ENCODE data around the gene RPRD2.

The RPRD2 gene

GRCh38 chr1:150352866-150353265, 11.1 kb upstream of the RPRD2 start:
- ChIA-PET POLR2A (no interaction called here), CTCF (no interaction called here)
- no peak for DNase-seq
- Histone ChIP-seq H3K36me3 (ENCODE audit: control insufficient read depth in 4 of 4, insufficient read depth in 4 of 4, low read length in 3 of 4) (peaks cover 18 to 39% (median 29%) of the 10 kb centered on the region in 4 experiments), H3K27ac (ENCODE audit: insufficient read depth in 1 of 2, low read depth in 1 of 2, low read length in 2 of 2, poor library complexity in 1 of 2, severe bottlenecking in 2 of 2) (no peak overlapping the region), H3K9me3 (ENCODE audit: control extremely low read depth in 1 of 5, control insufficient read depth in 4 of 5, insufficient read depth in 2 of 5, low read depth in 1 of 5, low read length in 4 of 5) (no peaks in the 10 kb centered on the region), H3K4me3 (ENCODE audit: control insufficient read depth in 1 of 7, extremely low read depth in 1 of 7, insufficient read depth in 4 of 7, low read depth in 2 of 7, low read length in 6 of 7) (no peak overlapping the region), H3K4me1 (ENCODE audit: control extremely low read depth in 1 of 4, control insufficient read depth in 4 of 4, insufficient read depth in 4 of 4, low read length in 3 of 4) (no peaks in the 10 kb centered on the region), H3K27me3 (replicated peaks in 2 of 5; ENCODE audit: control insufficient read depth in 4 of 5, insufficient read depth in 5 of 5, low read length in 4 of 5) (no peaks in the 10 kb centered on the region)
- 100% methylated on average over 2 of the region's 4 CpGs for WGBS (ENCODE audit: insufficient coverage)

GRCh38 chr1:150362721-150363425, 1.1 kb upstream of the RPRD2 start:
- H3K9me3 ChIP-seq (ENCODE audit: control extremely low read depth in 1 of 5, control insufficient read depth in 4 of 5, insufficient read depth in 2 of 5, low read depth in 1 of 5, low read length in 4 of 5): no peaks in the 10 kb centered on the region
- DNase-seq: no peak
- ChIA-PET CTCF (interaction anchor here (1.1 kb wide), 1 partner anchor 8 kb away, joined by 3 read pairs; no protein-coding TSS in a partner anchor), POLR2A (interaction anchor here (0.6 to 1.4 kb wide), 5 partner anchors 8 to 189 kb away, joined by 3 to 4 read pairs (median 3); no protein-coding TSS in a partner anchor)
- no peaks in the 10 kb centered on the region for H3K27me3 ChIP-seq (replicated peaks in 2 of 5; ENCODE audit: control insufficient read depth in 4 of 5, insufficient read depth in 5 of 5, low read length in 4 of 5)
- H3K27ac ChIP-seq (ENCODE audit: insufficient read depth in 1 of 2, low read depth in 1 of 2, low read length in 2 of 2, poor library complexity in 1 of 2, severe bottlenecking in 2 of 2): peak overlapping the region; percentile 86 to 94
- WGBS (ENCODE audit: insufficient coverage): 86% methylated on average over 11 of the region's 22 CpGs
- H3K4me3 ChIP-seq (ENCODE audit: control insufficient read depth in 1 of 7, extremely low read depth in 1 of 7, insufficient read depth in 4 of 7, low read depth in 2 of 7, low read length in 6 of 7): peak overlapping the region in 6 of 7 experiments; percentile 31 to 99 (median 96)
- no peaks in the 10 kb centered on the region for H3K36me3 ChIP-seq (ENCODE audit: control insufficient read depth in 4 of 4, insufficient read depth in 4 of 4, low read length in 3 of 4)
- peaks cover 7 to 29% (median 18%) of the 10 kb centered on the region in 4 experiments for H3K4me1 ChIP-seq (ENCODE audit: control extremely low read depth in 1 of 4, control insufficient read depth in 4 of 4, insufficient read depth in 4 of 4, low read length in 3 of 4)

- CTCF ChIA-PET: interaction anchor here (1.0 to 1.1 kb wide), 3 partner anchors 8 to 59 kb away, joined by 3 to 4 read pairs (median 4); no protein-coding TSS in a partner anchor
- no peaks in the 10 kb centered on the region for H3K9me3 ChIP-seq (ENCODE audit: control extremely low read depth in 1 of 5, control insufficient read depth in 4 of 5, insufficient read depth in 2 of 5, low read depth in 1 of 5, low read length in 4 of 5)
- H3K27me3 ChIP-seq (replicated peaks in 2 of 5; ENCODE audit: control insufficient read depth in 4 of 5, insufficient read depth in 5 of 5, low read length in 4 of 5): no peaks in the 10 kb centered on the region
Observed at GRCh38 chr1:150364231-150365003, 470 bp downstream of the RPRD2 start.

GRCh38 chr1:150365941-150366340, 2.0 kb downstream of the RPRD2 start:
- Histone ChIP-seq H3K4me3 (ENCODE audit: control insufficient read depth in 1 of 7, extremely low read depth in 1 of 7, insufficient read depth in 4 of 7, low read depth in 2 of 7, low read length in 6 of 7) (peak overlapping the region; percentile 25 to 99 (median 98)), H3K9me3 (ENCODE audit: control extremely low read depth in 1 of 5, control insufficient read depth in 4 of 5, insufficient read depth in 2 of 5, low read depth in 1 of 5, low read length in 4 of 5) (no peaks in the 10 kb centered on the region), H3K27ac (ENCODE audit: insufficient read depth in 1 of 2, low read depth in 1 of 2, low read length in 2 of 2, poor library complexity in 1 of 2, severe bottlenecking in 2 of 2) (peak overlapping the region; percentile 86 to 94), H3K4me1 (ENCODE audit: control extremely low read depth in 1 of 4, control insufficient read depth in 4 of 4, insufficient read depth in 4 of 4, low read length in 3 of 4) (peaks cover 7 to 29% (median 18%) of the 10 kb centered on the region in 4 experiments), H3K27me3 (replicated peaks in 2 of 5; ENCODE audit: control insufficient read depth in 4 of 5, insufficient read depth in 5 of 5, low read length in 4 of 5) (no peaks in the 10 kb centered on the region), H3K36me3 (ENCODE audit: control insufficient read depth in 4 of 4, insufficient read depth in 4 of 4, low read length in 3 of 4) (peaks cover 0 to 2% (median 0%) of the 10 kb centered on the region in 4 experiments)
- ChIA-PET CTCF (interaction anchor here (1.3 to 1.8 kb wide), 2 partner anchors 10 to 12 kb away, joined by 3 to 5 read pairs; no protein-coding TSS in a partner anchor), POLR2A (interaction anchor here (0.6 to 2.7 kb wide), 2 partner anchors 14 to 30 kb away, joined by 3 to 7 read pairs; no protein-coding TSS in a partner anchor)
- no CpG with 5 or more reads among the region's 3 CpGs for WGBS (ENCODE audit: insufficient coverage)
- peak in 2 of 3 donors; percentile 38 to 40 for DNase-seq

More at GRCh38 chr1:150364231-150365003, 470 bp downstream of the RPRD2 start:
- POLR2A ChIA-PET: interaction anchor here (0.8 to 2.7 kb wide), 5 partner anchors 9 to 37 kb away, joined by 3 to 7 read pairs (median 3); no protein-coding TSS in a partner anchor
- peaks cover 7 to 29% (median 18%) of the 10 kb centered on the region in 4 experiments for H3K4me1 ChIP-seq (ENCODE audit: control extremely low read depth in 1 of 4, control insufficient read depth in 4 of 4, insufficient read depth in 4 of 4, low read length in 3 of 4)
- 0% methylated on average over 31 of the region's 50 CpGs for WGBS (ENCODE audit: insufficient coverage)
- peak; percentile 76 to 87 (median 79) for DNase-seq
- peaks cover 0 to 2% (median 0%) of the 10 kb centered on the region in 4 experiments for H3K36me3 ChIP-seq (ENCODE audit: control insufficient read depth in 4 of 4, insufficient read depth in 4 of 4, low read length in 3 of 4)
- peak overlapping the region; percentile 74 to 99 (median 98) for H3K4me3 ChIP-seq (ENCODE audit: control insufficient read depth in 1 of 7, extremely low read depth in 1 of 7, insufficient read depth in 4 of 7, low read depth in 2 of 7, low read length in 6 of 7)
- peak overlapping the region; percentile 86 to 94 for H3K27ac ChIP-seq (ENCODE audit: insufficient read depth in 1 of 2, low read depth in 1 of 2, low read length in 2 of 2, poor library complexity in 1 of 2, severe bottlenecking in 2 of 2)

- peak overlapping the region in 6 of 7 experiments; percentile 90 to 99 (median 98) for H3K4me3 ChIP-seq (ENCODE audit: control insufficient read depth in 1 of 7, extremely low read depth in 1 of 7, insufficient read depth in 4 of 7, low read depth in 2 of 7, low read length in 6 of 7)
- H3K36me3 ChIP-seq (ENCODE audit: control insufficient read depth in 4 of 4, insufficient read depth in 4 of 4, low read length in 3 of 4): peaks cover 0 to 2% (median 0%) of the 10 kb centered on the region in 4 experiments
- peak in 2 of 3 donors; percentile 19 to 24 for DNase-seq
- ChIA-PET POLR2A (interaction anchor here (0.5 to 0.6 kb wide), 2 partner anchors 30 to 168 kb away, joined by 3 read pairs; no protein-coding TSS in a partner anchor), CTCF (interaction anchor here (1.3 to 1.8 kb wide), 2 partner anchors 9 to 11 kb away, joined by 3 to 5 read pairs; no protein-coding TSS in a partner anchor)
- peaks cover 7 to 29% (median 18%) of the 10 kb centered on the region in 4 experiments for H3K4me1 ChIP-seq (ENCODE audit: control extremely low read depth in 1 of 4, control insufficient read depth in 4 of 4, insufficient read depth in 4 of 4, low read length in 3 of 4)
- no peaks in the 10 kb centered on the region for H3K9me3 ChIP-seq (ENCODE audit: control extremely low read depth in 1 of 5, control insufficient read depth in 4 of 5, insufficient read depth in 2 of 5, low read depth in 1 of 5, low read length in 4 of 5)
- 23% methylated on average over 5 of the region's 12 CpGs for WGBS (ENCODE audit: insufficient coverage)
- peak overlapping the region in 1 of 2 experiments; percentile 94 for H3K27ac ChIP-seq (ENCODE audit: insufficient read depth in 1 of 2, low read depth in 1 of 2, low read length in 2 of 2, poor library complexity in 1 of 2, severe bottlenecking in 2 of 2)
- H3K27me3 ChIP-seq (replicated peaks in 2 of 5; ENCODE audit: control insufficient read depth in 4 of 5, insufficient read depth in 5 of 5, low read length in 4 of 5): no peaks in the 10 kb centered on the region
Observed at GRCh38 chr1:150366416-150367296, 2.7 kb downstream of the RPRD2 start.

- no peak for DNase-seq
- Histone ChIP-seq H3K9me3 (ENCODE audit: control extremely low read depth in 1 of 5, control insufficient read depth in 4 of 5, insufficient read depth in 2 of 5, low read depth in 1 of 5, low read length in 4 of 5) (no peaks in the 10 kb centered on the region), H3K27me3 (replicated peaks in 2 of 5; ENCODE audit: control insufficient read depth in 4 of 5, insufficient read depth in 5 of 5, low read length in 4 of 5) (no peaks in the 10 kb centered on the region), H3K27ac (ENCODE audit: insufficient read depth in 1 of 2, low read depth in 1 of 2, low read length in 2 of 2, poor library complexity in 1 of 2, severe bottlenecking in 2 of 2) (no peak overlapping the region), H3K4me3 (ENCODE audit: control insufficient read depth in 1 of 7, extremely low read depth in 1 of 7, insufficient read depth in 4 of 7, low read depth in 2 of 7, low read length in 6 of 7) (no peak overlapping the region), H3K4me1 (ENCODE audit: control extremely low read depth in 1 of 4, control insufficient read depth in 4 of 4, insufficient read depth in 4 of 4, low read length in 3 of 4) (peaks cover 12 to 26% (median 16%) of the 10 kb centered on the region in 4 experiments), H3K36me3 (ENCODE audit: control insufficient read depth in 4 of 4, insufficient read depth in 4 of 4, low read length in 3 of 4) (peaks cover 0 to 3% (median 1%) of the 10 kb centered on the region in 4 experiments)
- ChIA-PET CTCF (interaction anchor here (1.5 to 2.1 kb wide), 2 partner anchors 18 to 64 kb away, joined by 4 to 6 read pairs; no protein-coding TSS in a partner anchor), POLR2A (interaction anchor here (0.6 kb wide), 1 partner anchor 11 kb away, joined by 3 read pairs; no protein-coding TSS in a partner anchor)
- WGBS (ENCODE audit: insufficient coverage): 95% methylated on average over 4 of the region's 8 CpGs
Observed at GRCh38 chr1:150371110-150371509, 7.2 kb downstream of the RPRD2 start.

Data from common myeloid progenitor, CD34-positive (primary cell).